Mesenchymal stem cell (in vitro differentiated cells and primary cell): ENCODE results near the gene ANXA5.

ENCODE experiments used
- DNase-seq: peaks from one replicate; pipeline ENCODE4 v3.0.0-alpha.2; 2013
- H2AFZ ChIP-seq: one replicate; pipeline ENCODE4 v1.6.1; 2013; ENCODE audit warnings: low read depth, mild to moderate bottlenecking, control low read depth, inconsistent platforms, low read length, moderate library complexity
- H2AK5ac ChIP-seq: 2 replicates; pipeline ENCODE4 v1.6.1; 2013; ENCODE audit warnings: low read length, moderate library complexity, mild to moderate bottlenecking, inconsistent platforms; ENCODE audit not compliant: severe bottlenecking
- H2BK120ac ChIP-seq: one replicate; pipeline ENCODE4 v1.6.1; 2013; ENCODE audit warnings: low read depth, mild to moderate bottlenecking, inconsistent platforms, low read length, moderate library complexity
- H2BK12ac ChIP-seq, 2 experiments: one replicate each; pipeline ENCODE4 v1.6.1; 2013; ENCODE audit warnings: inconsistent platforms in 2 of 2, low read length in 2 of 2, mild to moderate bottlenecking in 2 of 2, moderate library complexity in 2 of 2, control low read depth in 1 of 2
- H2BK15ac ChIP-seq: one replicate; pipeline ENCODE4 v1.6.1; 2013; ENCODE audit warnings: mild to moderate bottlenecking, low read depth, inconsistent platforms; ENCODE audit not compliant: poor library complexity, severe bottlenecking
- H2BK5ac ChIP-seq: 2 replicates; pipeline ENCODE4 v1.6.1; 2013; ENCODE audit warnings: low read depth, mild to moderate bottlenecking, low read length, control low read depth, inconsistent platforms; ENCODE audit not compliant: poor library complexity, severe bottlenecking
- H3K14ac ChIP-seq, 2 experiments: one replicate each; pipeline ENCODE4 v1.6.1; 2013; ENCODE audit warnings: inconsistent platforms in 2 of 2, low read length in 2 of 2, control low read depth in 1 of 2, mild to moderate bottlenecking in 1 of 2, moderate library complexity in 1 of 2
- H3K18ac ChIP-seq, 2 experiments: one replicate each; pipeline ENCODE4 v1.6.1; 2013; ENCODE audit warnings: inconsistent platforms in 2 of 2, low read length in 2 of 2, control low read depth in 1 of 2, low read depth in 1 of 2, mild to moderate bottlenecking in 1 of 2
- H3K23ac ChIP-seq, 2 experiments: one replicate each; pipeline ENCODE4 v1.6.1; 2013; ENCODE audit warnings: inconsistent platforms in 2 of 2, low read length in 2 of 2, mild to moderate bottlenecking in 2 of 2, moderate library complexity in 2 of 2, control low read depth in 1 of 2
- H3K27ac ChIP-seq: 2 replicates; pipeline ENCODE4 v1.5.1; 2013; ENCODE audit warnings: mild to moderate bottlenecking, moderate library complexity, low read length, control low read depth, inconsistent platforms; ENCODE audit not compliant: poor library complexity, severe bottlenecking
- H3K27me3 ChIP-seq, 2 experiments: 2 replicates each; pipeline versions ENCODE4 v1.6.1 to v1.7.0; 2013; ENCODE audit warnings: low read length in 2 of 2, mild to moderate bottlenecking in 2 of 2, moderate library complexity in 2 of 2, control low read depth in 1 of 2, inconsistent platforms in 1 of 2; ENCODE audit not compliant: control insufficient read depth in 1 of 2, insufficient read depth in 1 of 2
- H3K36me3 ChIP-seq, 2 experiments: 2 replicates each; pipeline versions ENCODE4 v1.6.1 to v1.7.0; 2013; ENCODE audit warnings: low read length in 2 of 2, control low read depth in 1 of 2, inconsistent platforms in 1 of 2, low read depth in 1 of 2, mild to moderate bottlenecking in 1 of 2; ENCODE audit not compliant: insufficient read depth in 2 of 2, control insufficient read depth in 1 of 2
- H3K4ac ChIP-seq, 2 experiments: one replicate each; pipeline ENCODE4 v1.6.1; 2013; ENCODE audit warnings: inconsistent platforms in 2 of 2, low read length in 2 of 2, mild to moderate bottlenecking in 2 of 2, moderate library complexity in 2 of 2, control low read depth in 1 of 2, low read depth in 1 of 2
- H3K4me1 ChIP-seq: 2 replicates; pipeline ENCODE4 v1.6.1; 2013; ENCODE audit warnings: low read depth, low read length, control low read depth; ENCODE audit not compliant: control insufficient read depth, insufficient read depth
- H3K4me2 ChIP-seq: 2 replicates; pipeline ENCODE4 v1.6.1; 2013; ENCODE audit warnings: low read length, mild to moderate bottlenecking, inconsistent platforms; ENCODE audit not compliant: poor library complexity, severe bottlenecking
- H3K4me3 ChIP-seq, 2 experiments: 2 replicates each; pipeline versions ENCODE4 v1.5.1 to v1.7.0; 2013; ENCODE audit warnings: low read length in 2 of 2, mild to moderate bottlenecking in 2 of 2, control low read depth in 1 of 2, low read depth in 1 of 2; ENCODE audit not compliant: insufficient read depth in 1 of 2
- H3K79me1 ChIP-seq: replicated peaks from 2 replicates; pipeline ENCODE4 v1.6.1; 2013; ENCODE audit warnings: mild to moderate bottlenecking, control low read depth, low read length, inconsistent platforms; ENCODE audit not compliant: poor library complexity, severe bottlenecking
- H3K9ac ChIP-seq: 2 replicates; pipeline ENCODE4 v1.7.0; 2013; ENCODE audit warnings: mild to moderate bottlenecking, low read length, moderate library complexity
- H3K9me3 ChIP-seq: 2 replicates; pipeline ENCODE4 v1.7.0; 2013; ENCODE audit warnings: mild to moderate bottlenecking, low read length; ENCODE audit not compliant: control insufficient read depth
- H4K8ac ChIP-seq: one replicate; pipeline ENCODE4 v1.6.1; 2013; ENCODE audit warnings: inconsistent platforms, mild to moderate bottlenecking, low read length, moderate library complexity
- H4K91ac ChIP-seq: one replicate; pipeline ENCODE4 v1.6.1; 2013; ENCODE audit warnings: mild to moderate bottlenecking, low read length, inconsistent platforms
- WGBS: methylation state at CpG from one replicate; pipeline ENCODE4 v1.1.7; 2013; ENCODE audit warnings: mixed read lengths; 5-methylcytosine and 5-hydroxymethylcytosine counted together

ANXA5 gene

GRCh38 chr4:121674191-121674590 is 22.6 kb downstream of the ANXA5 start:
- no peak overlapping the region for H3K4me2 ChIP-seq
- H4K91ac ChIP-seq, result no peak overlapping the region
- DNase-seq, result no peak
- H4K8ac ChIP-seq, result no peak overlapping the region
- H2BK12ac ChIP-seq, result no peak overlapping the region
- no peak overlapping the region for H2AFZ ChIP-seq
- 100% methylated on average over 1 of the region's 1 CpG for WGBS
- no peak overlapping the region for H2BK15ac ChIP-seq
- H3K18ac ChIP-seq, result no peak overlapping the region
- no peak overlapping the region for H3K4me3 ChIP-seq
- H3K9ac ChIP-seq, result peak overlapping the region; percentile 10
- no peak overlapping the region for H3K4ac ChIP-seq
- no peaks in the 10 kb centered on the region for H3K27me3 ChIP-seq
- H3K4me1 ChIP-seq, result peaks cover 7% of the 10 kb centered on the region
- H2BK5ac ChIP-seq, result no peak overlapping the region
- no peak overlapping the region for H2AK5ac ChIP-seq
- no peak overlapping the region for H3K14ac ChIP-seq
- H3K79me1 ChIP-seq, result peaks cover 2% of the 10 kb centered on the region
- no peak overlapping the region for H3K27ac ChIP-seq
- H3K36me3 ChIP-seq, result peaks cover 7 to 97% of the 10 kb centered on the region in 2 experiments
- no peak overlapping the region for H3K23ac ChIP-seq
- H2BK120ac ChIP-seq, result no peak overlapping the region
- no peaks in the 10 kb centered on the region for H3K9me3 ChIP-seq

- H2AFZ ChIP-seq, result no peak overlapping the region
- peak overlapping the region; percentile 99 for H3K27ac ChIP-seq
- H3K23ac ChIP-seq, result no peak overlapping the region
- H3K18ac ChIP-seq, result no peak overlapping the region
- H3K4ac ChIP-seq, result no peak overlapping the region
- peak; percentile 58 for DNase-seq
- peak overlapping the region in 1 of 2 experiments; percentile 51 for H3K4me3 ChIP-seq
- H3K9me3 ChIP-seq, result no peaks in the 10 kb centered on the region
- H2BK5ac ChIP-seq, result no peak overlapping the region
- no peak overlapping the region for H3K14ac ChIP-seq
- no peak overlapping the region for H3K4me2 ChIP-seq
- 60% methylated on average over 2 of the region's 2 CpGs for WGBS
- H3K4me1 ChIP-seq, result peaks cover 1% of the 10 kb centered on the region
- no peak overlapping the region for H2BK15ac ChIP-seq
- H2BK120ac ChIP-seq, result no peak overlapping the region
- no peak overlapping the region for H2AK5ac ChIP-seq
- no peak overlapping the region for H4K91ac ChIP-seq
- no peak overlapping the region for H2BK12ac ChIP-seq
- H3K27me3 ChIP-seq, result no peaks in the 10 kb centered on the region
- peak overlapping the region; percentile 80 for H3K9ac ChIP-seq
- peaks cover 7 to 77% of the 10 kb centered on the region in 2 experiments for H3K36me3 ChIP-seq
- no peak overlapping the region for H4K8ac ChIP-seq
- H3K79me1 ChIP-seq, result no peaks in the 10 kb centered on the region
Observed at GRCh38 chr4:121669163-121669550, 27.6 kb downstream of the ANXA5 start.

- H2AK5ac ChIP-seq, result peak overlapping the region; percentile 72
- H3K36me3 ChIP-seq, result peaks cover 3 to 79% of the 10 kb centered on the region in 2 experiments
- no peak overlapping the region for H3K4ac ChIP-seq
- 29% methylated on average over 4 of the region's 4 CpGs for WGBS
- no peak overlapping the region for H3K14ac ChIP-seq
- H3K79me1 ChIP-seq, result no peaks in the 10 kb centered on the region
- H3K4me1 ChIP-seq, result peaks cover 1% of the 10 kb centered on the region
- H2AFZ ChIP-seq, result no peak overlapping the region
- H3K4me2 ChIP-seq, result peak overlapping the region; percentile 18
- H2BK5ac ChIP-seq, result peak overlapping the region; percentile 67
- H3K18ac ChIP-seq, result peak overlapping the region; percentile 47 to 71
- H3K9ac ChIP-seq, result peak overlapping the region; percentile 80
- H3K9me3 ChIP-seq, result no peaks in the 10 kb centered on the region
- peak; percentile 95 for DNase-seq
- H3K27ac ChIP-seq, result peak overlapping the region; percentile 99
- peak overlapping the region in 1 of 2 experiments; percentile 71 for H2BK12ac ChIP-seq
- H2BK15ac ChIP-seq, result no peak overlapping the region
- no peak overlapping the region for H2BK120ac ChIP-seq
- no peak overlapping the region for H3K23ac ChIP-seq
- H3K4me3 ChIP-seq, result peak overlapping the region in 1 of 2 experiments; percentile 51
- no peak overlapping the region for H4K8ac ChIP-seq
- H4K91ac ChIP-seq, result no peak overlapping the region
- no peaks in the 10 kb centered on the region for H3K27me3 ChIP-seq
Observed at GRCh38 chr4:121668368-121669162, 28.2 kb downstream of the ANXA5 start.

GRCh38 chr4:121666091-121666679 is 30.6 kb downstream of the ANXA5 start:
- H3K4ac ChIP-seq, result no peak overlapping the region
- no peak overlapping the region for H2BK5ac ChIP-seq
- H4K91ac ChIP-seq, result no peak overlapping the region
- H3K9ac ChIP-seq, result no peak overlapping the region
- no peak overlapping the region for H2AFZ ChIP-seq
- H3K4me3 ChIP-seq, result no peak overlapping the region
- H4K8ac ChIP-seq, result no peak overlapping the region
- peaks cover 7 to 68% of the 10 kb centered on the region in 2 experiments for H3K36me3 ChIP-seq
- no peak overlapping the region for H3K4me2 ChIP-seq
- no peak overlapping the region for H3K23ac ChIP-seq
- H2BK15ac ChIP-seq, result no peak overlapping the region
- no peak overlapping the region for H3K18ac ChIP-seq
- H3K9me3 ChIP-seq, result no peaks in the 10 kb centered on the region
- H2BK120ac ChIP-seq, result no peak overlapping the region
- H2AK5ac ChIP-seq, result no peak overlapping the region
- no peak overlapping the region for H3K27ac ChIP-seq
- no peak overlapping the region for H2BK12ac ChIP-seq
- H3K27me3 ChIP-seq, result no peaks in the 10 kb centered on the region
- H3K14ac ChIP-seq, result no peak overlapping the region
- H3K4me1 ChIP-seq, result peaks cover 1% of the 10 kb centered on the region
- DNase-seq, result no peak
- no peaks in the 10 kb centered on the region for H3K79me1 ChIP-seq
